Tibial nerve (tissue), 4 donors: ENCODE data around the gene RUNX1.

ENCODE experiments used
- EP300 ChIP-seq, 2 donors: sonication (generic); formaldehyde crosslinking; IDR thresholded peaks; one replicate each; pipeline ENCODE4 v1.6.1; 2017; ENCODE audit warnings: antibody characterized with exemption in 2 of 2, mild to moderate bottlenecking in 1 of 2
- POLR2A ChIP-seq, 2 donors: fragments of 450-650 bp; IDR thresholded peaks; one replicate each; pipeline ENCODE4 v1.6.1; 2017; ENCODE audit warnings: antibody characterized with exemption in 2 of 2, mild to moderate bottlenecking in 2 of 2, moderate library complexity in 2 of 2
- TF ChIP-seq, protein P1 (sequence below), 5 experiments: fragments of 200-600 bp in 3 of 5; fragments of 450-650 bp in 2 of 5; sonication (generic) in 3 of 5; IDR thresholded peaks; one replicate each; pipeline ENCODE4 v1.5.1; 2016 to 2019; ENCODE audit warnings: antibody characterized with exemption in 5 of 5, mild to moderate bottlenecking in 3 of 5, moderate library complexity in 2 of 5

DNA sequence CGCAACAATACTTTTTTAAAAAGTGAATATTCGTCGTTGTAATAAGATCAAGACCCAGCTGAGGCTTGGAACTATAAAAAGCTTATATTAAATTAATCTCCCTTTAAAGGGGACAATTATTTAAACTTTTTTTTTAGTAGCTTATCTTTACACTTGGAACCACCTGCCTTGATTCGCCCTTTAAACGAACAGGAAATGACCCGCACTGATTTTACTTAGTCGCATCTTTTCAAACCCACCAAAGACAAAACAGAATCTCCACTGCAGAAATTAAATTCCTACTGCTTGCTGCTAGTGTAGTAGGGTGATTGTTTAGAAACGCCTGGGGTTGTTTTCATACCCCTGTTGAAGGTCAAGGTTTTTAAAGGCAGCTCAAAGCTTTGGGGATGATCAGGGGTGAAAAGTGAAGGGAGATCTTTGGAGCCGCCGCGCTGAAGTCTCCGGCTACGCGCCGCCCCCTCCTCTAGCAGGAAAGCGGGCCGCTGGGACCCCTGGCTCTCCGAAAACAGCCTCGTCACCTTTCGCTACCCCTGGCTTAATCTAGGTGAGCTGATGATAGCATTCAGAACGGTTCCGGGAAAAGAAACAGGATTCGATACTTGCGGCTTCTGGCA is 163.4 kb downstream of the RUNX1 start:
- TF ChIP-seq POLR2A (IDR thresholded peaks at IDR 0.05) (no peak), EP300 (IDR thresholded peaks at IDR 0.05) (no peak)
- TF ChIP-seq, protein P1, sequence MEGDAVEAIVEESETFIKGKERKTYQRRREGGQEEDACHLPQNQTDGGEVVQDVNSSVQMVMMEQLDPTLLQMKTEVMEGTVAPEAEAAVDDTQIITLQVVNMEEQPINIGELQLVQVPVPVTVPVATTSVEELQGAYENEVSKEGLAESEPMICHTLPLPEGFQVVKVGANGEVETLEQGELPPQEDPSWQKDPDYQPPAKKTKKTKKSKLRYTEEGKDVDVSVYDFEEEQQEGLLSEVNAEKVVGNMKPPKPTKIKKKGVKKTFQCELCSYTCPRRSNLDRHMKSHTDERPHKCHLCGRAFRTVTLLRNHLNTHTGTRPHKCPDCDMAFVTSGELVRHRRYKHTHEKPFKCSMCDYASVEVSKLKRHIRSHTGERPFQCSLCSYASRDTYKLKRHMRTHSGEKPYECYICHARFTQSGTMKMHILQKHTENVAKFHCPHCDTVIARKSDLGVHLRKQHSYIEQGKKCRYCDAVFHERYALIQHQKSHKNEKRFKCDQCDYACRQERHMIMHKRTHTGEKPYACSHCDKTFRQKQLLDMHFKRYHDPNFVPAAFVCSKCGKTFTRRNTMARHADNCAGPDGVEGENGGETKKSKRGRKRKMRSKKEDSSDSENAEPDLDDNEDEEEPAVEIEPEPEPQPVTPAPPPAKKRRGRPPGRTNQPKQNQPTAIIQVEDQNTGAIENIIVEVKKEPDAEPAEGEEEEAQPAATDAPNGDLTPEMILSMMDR (IDR thresholded peaks at IDR 0.05), result no peak
